ENCODE measurements around the gene C3. TPM values are rescaled to one million over a fixed set of nuclear protein-coding genes. Genes with fewer than 3 reads are reported as not detected.
"Not testable (repeated sequence)": the region's sequence is repeated elsewhere in the genome, so short reads cannot be mapped to it uniquely, and the experiment has no call there.

C3 gene
- total and polyA plus RNA-seq, 7 donors, result 37.7 to 120 (median 88.4) TPM

GRCh38 chr19:6632747-6633455, 87.5 kb downstream of the C3 start:
- not testable (repeated sequence) for H3K4me1 ChIP-seq; H3K4me3 ChIP-seq; H3K9me3 ChIP-seq; H3K27ac ChIP-seq; H3K27me3 ChIP-seq (ENCODE audit: insufficient read depth in 3 of 3, low read length in 2 of 3); H3K36me3 ChIP-seq (ENCODE audit: insufficient read depth in 1 of 2, low read depth in 1 of 2)
- peak in 1 of 4 donors; percentile 50 for ATAC-seq
- TF ChIP-seq, protein P1, sequence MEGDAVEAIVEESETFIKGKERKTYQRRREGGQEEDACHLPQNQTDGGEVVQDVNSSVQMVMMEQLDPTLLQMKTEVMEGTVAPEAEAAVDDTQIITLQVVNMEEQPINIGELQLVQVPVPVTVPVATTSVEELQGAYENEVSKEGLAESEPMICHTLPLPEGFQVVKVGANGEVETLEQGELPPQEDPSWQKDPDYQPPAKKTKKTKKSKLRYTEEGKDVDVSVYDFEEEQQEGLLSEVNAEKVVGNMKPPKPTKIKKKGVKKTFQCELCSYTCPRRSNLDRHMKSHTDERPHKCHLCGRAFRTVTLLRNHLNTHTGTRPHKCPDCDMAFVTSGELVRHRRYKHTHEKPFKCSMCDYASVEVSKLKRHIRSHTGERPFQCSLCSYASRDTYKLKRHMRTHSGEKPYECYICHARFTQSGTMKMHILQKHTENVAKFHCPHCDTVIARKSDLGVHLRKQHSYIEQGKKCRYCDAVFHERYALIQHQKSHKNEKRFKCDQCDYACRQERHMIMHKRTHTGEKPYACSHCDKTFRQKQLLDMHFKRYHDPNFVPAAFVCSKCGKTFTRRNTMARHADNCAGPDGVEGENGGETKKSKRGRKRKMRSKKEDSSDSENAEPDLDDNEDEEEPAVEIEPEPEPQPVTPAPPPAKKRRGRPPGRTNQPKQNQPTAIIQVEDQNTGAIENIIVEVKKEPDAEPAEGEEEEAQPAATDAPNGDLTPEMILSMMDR (IDR thresholded peaks at IDR 0.05), result peak; percentile 68
- WGBS, 3 donors, result 50% methylated on average over 25 to 26 of the region's 26 CpGs
- peak; percentile 76 to 80 for DNase-seq
- intact Hi-C loops (cut with DNase I), result loop anchor here (1.0 to 10.0 kb wide), 5 partner anchors 116 to 232 kb away; partner anchors contain the start of gene VAV1 (in 1 of the 2)

GRCh38 chr19:6632002-6632621, 88.3 kb downstream of the C3 start:
- DNase-seq (no peak), ATAC-seq (peak in 1 of 4 donors; percentile 69)
- 38 to 43% (median 41%) methylated on average over 12 of the region's 12 CpGs for WGBS, 3 donors
- Histone ChIP-seq H3K36me3 (ENCODE audit: insufficient read depth in 1 of 2, low read depth in 1 of 2) (no peaks in the 10 kb centered on the region), H3K9me3 (no peaks in the 10 kb centered on the region), H3K27ac (no peak overlapping the region), H3K4me3 (no peak overlapping the region), H3K4me1 (no peaks in the 10 kb centered on the region), H3K27me3 (ENCODE audit: insufficient read depth in 3 of 3, low read length in 2 of 3) (peaks cover 0 to 11% (median 0%) of the 10 kb centered on the region in 3 donors)
- intact Hi-C loops (cut with DNase I), result loop anchor here (2.0 to 10.0 kb wide), 4 partner anchors 115 to 233 kb away; partner anchors contain the start of gene VAV1 (in 1 of the 2)
- TF ChIP-seq, protein P1 (IDR thresholded peaks at IDR 0.05), result peak; percentile 83

Other genes with a start within 250 kb of the C3 start
- gene DENND1C, start 238.9 kb downstream of the C3 start, total RNA-seq, result under 1 TPM; 0.26 to 0.93 (median 0.81) TPM
- gene DENND1C, start 238.9 kb downstream of the C3 start, polyA plus RNA-seq, result under 1 TPM; 0.17 to 0.27 (median 0.21) TPM
- gene TUBB4A, start 218.3 kb downstream of the C3 start, total RNA-seq, result 1 to 10 TPM; 2.7 to 6.4 (median 4.6) TPM
- gene TUBB4A, start 218.3 kb downstream of the C3 start, polyA plus RNA-seq, result 1 to 10 TPM in 2 of 3 donors, under 1 TPM in 1; 0.44 to 1.4 (median 1.0) TPM
- gene TNFSF9, start 189.6 kb downstream of the C3 start, total RNA-seq, result 1 to 10 TPM in 2 of 4 donors, under 1 TPM in 1, not detected in 1; 0.66 to 1.9 (median 1.2) TPM
- under 1 TPM; 0.25 to 0.57 (median 0.46) TPM for gene TNFSF9, start 189.6 kb downstream of the C3 start, polyA plus RNA-seq
- gene CD70, start 129.5 kb downstream of the C3 start, total RNA-seq, result not detected
- not detected for gene CD70, start 129.5 kb downstream of the C3 start, polyA plus RNA-seq
- under 1 TPM in 3 of 4 donors, not detected in 1; 0.06 to 0.81 (median 0.27) TPM for gene TNFSF14, start 50.5 kb downstream of the C3 start, total RNA-seq
- under 1 TPM; 0.01 to 0.34 (median 0.09) TPM for gene TNFSF14, start 50.5 kb downstream of the C3 start, polyA plus RNA-seq
- 10 to 100 TPM; 12.5 to 27.8 (median 21.3) TPM for gene GPR108, start 16.9 kb upstream of the C3 start, total RNA-seq
- gene GPR108, start 16.9 kb upstream of the C3 start, polyA plus RNA-seq, result 10 to 100 TPM; 19.3 to 25.7 (median 25.0) TPM
- gene TRIP10, start 19.0 kb upstream of the C3 start, total RNA-seq, result 100 to 1,000 TPM; 215 to 264 (median 223) TPM
- 100 to 1,000 TPM; 104 to 297 (median 234) TPM for gene TRIP10, start 19.0 kb upstream of the C3 start, polyA plus RNA-seq
- under 1 TPM in 1 of 4 donors, not detected in 3; 0.13 TPM for gene SH2D3A, start 46.8 kb upstream of the C3 start, total RNA-seq
- gene SH2D3A, start 46.8 kb upstream of the C3 start, polyA plus RNA-seq, result under 1 TPM; 0.07 to 0.17 (median 0.10) TPM
- 1 to 10 TPM; 1.1 to 1.8 (median 1.7) TPM for gene VAV1, start 52.1 kb upstream of the C3 start, total RNA-seq
- under 1 TPM; 0.20 to 0.39 (median 0.38) TPM for gene VAV1, start 52.1 kb upstream of the C3 start, polyA plus RNA-seq
- under 1 TPM in 2 of 4 donors, not detected in 2; 0.39 to 0.42 TPM for gene ADGRE1, start 166.9 kb upstream of the C3 start, total RNA-seq
- gene ADGRE1, start 166.9 kb upstream of the C3 start, polyA plus RNA-seq, result under 1 TPM in 2 of 3 donors, not detected in 1; 0.03 to 0.04 TPM